RKO (cell line): ENCODE data around the gene CHD2.

Source experiments
- DNase-seq: peaks from one replicate; pipeline ENCODE4 v3.0.0-alpha.2; 2016; ENCODE audit warnings: low spot score

CHD2 gene

DNA sequence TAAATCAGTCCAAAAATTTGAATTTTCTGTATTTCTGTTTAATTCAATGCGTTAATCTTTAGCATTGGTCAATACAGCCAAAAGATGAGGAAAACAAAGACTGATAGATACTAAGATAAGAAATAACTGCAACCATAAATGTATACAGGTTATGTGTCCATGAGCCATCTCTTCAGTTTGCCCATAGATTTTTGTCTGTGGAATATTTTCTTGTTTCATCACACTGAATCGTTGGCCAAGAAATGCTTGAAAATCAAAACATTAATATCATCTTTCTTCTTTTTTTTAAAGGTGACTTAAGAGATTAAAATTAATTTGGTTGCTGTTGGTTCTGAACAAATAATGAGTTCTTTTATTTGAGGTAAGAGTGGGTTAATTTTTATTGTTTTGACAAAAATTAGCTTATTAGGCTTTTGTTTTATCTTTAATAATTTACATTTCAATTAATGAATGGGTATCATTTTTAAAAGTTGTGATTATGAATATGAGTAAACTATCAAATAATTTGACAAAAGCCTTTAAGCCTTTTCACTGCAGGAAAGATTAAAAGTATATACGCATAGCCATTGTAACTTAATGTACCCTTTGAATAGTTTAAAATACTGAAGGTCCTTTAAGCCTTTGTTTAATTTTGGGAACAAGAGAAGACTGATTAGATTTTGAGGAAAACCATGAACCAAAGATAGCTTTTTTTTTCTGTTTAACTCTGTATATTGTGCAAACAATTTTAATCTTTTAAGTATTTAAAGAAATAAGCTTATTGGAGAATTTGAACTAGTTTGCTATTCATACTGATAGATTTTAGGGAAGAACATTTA is 14.7 kb upstream of the CHD2 start:
- no peak for DNase-seq

DNA sequence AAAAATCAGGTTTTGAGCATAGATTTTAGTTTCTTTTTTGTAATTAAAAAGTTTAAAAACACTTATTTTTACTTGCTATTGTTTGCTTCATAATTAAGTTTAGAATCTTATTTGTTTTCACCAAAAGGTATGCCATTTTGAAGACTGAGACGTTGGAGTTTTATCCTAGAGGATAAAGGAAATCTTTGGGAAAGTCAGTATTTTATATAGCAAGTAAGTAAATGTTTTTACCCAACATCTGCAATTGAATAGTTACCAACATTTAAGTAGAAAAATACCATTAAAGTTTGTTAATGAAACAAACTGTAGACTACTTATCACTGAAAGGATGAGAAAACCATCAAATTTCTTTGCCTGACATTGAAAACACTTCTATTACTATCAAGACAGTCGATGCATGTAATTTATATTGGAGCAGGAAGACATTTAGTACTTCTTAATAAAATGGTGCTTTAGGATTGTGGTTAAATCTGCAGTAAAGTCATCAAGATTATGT is 14.0 kb upstream of the CHD2 start:
- no peak for DNase-seq

DNA sequence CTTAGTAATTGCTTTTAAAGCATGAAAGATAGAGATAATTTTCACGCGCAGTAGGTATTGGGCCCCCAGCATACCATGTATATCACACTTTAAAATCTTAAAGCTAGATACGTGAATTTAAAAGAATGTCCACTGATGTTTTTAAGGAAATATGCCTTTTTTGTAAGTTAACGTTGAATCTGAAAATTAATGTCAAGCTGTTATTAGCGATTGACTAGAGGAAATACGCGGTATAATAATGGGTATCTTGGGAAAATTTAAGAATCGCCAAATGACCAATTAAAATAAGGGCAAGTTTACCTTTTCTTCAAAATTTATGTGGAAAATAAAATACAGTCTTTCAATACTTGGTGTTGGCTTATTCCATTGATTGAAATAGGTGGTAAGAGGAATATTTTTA is 13.3 kb upstream of the CHD2 start:
- DNase-seq: no peak

DNA sequence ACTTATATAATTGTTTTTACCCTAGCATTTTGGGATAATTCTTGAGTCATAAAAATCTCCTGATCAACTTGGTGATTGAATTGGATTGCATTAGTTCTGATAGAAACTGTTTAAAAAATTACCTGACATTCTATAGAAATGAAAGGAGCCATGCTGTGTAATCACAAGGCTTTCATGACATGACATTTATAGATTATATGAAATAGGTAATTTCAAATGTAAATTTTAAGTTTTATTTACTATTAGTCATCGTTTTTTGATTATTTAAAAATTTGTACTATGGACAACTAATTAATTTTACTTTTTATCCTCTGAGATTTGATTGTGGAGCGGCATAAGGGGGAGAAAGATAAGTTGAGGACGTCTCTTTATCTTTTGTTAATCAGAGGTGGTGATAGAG is 12.3 kb upstream of the CHD2 start:
- DNase-seq: no peak

DNA sequence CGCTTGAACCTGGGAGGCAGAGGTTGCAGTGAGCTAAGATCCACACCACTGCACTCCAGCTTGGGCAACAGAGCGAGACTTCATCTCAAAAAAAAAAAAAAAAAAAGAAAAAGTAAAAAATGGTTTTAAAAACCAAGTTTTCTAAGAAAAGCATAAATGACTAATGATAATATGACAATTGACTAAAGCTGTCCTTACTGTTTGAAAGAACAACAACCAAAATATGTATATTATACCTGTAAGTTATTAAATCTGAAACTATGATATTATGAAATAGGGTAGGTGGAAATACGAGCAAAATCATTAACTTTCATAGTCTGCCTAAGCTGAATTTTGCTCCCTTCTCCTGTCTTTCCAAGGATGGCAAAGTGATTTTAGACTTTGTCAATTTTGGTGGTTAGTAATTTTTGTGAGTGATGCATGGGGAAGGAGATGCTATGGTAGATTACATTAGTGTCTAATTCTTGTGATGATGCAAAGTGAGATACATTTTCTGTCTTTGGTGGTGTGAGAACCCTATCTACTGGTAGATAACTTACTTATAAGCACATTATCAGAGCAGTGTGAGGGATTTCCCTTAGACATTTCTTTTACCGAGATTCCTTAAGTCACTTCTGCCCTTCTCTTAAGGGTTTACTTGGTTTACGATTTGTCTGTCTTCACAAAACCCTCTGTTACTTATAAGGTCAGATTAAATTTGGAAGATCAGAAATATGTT is 10.6 kb upstream of the CHD2 start:
- no peak for DNase-seq

DNA sequence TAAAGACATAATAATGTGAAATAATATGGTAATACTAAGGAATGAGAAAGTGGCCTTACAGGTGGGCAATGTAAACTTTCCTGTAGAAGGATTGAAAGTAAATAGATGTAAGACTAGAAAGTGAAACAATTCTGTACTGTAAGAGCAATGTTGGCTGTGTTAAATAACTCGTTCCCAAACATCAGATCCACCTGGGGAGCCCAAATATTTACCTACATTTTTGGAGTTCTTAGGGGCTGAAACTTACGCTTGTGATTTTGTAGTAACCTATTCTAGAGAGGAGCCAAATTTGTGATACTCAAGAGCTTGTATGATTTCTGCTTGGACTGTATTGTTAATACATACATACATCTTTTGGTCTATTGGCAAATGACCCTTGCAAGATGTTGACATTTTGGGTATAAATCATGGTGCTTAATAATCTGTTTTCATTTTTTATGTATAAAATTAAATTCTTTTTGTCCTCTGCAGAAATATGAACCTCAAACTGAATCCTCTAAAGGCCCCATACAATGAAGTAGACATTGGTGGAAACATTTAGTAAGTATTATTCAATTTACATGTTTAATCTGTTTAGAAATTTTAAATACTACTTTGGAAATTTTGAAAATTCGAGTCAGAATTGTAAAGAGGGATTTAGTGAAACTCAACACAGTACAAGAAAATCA is 8.5 kb upstream of the CHD2 start:
- DNase-seq: no peak

DNA sequence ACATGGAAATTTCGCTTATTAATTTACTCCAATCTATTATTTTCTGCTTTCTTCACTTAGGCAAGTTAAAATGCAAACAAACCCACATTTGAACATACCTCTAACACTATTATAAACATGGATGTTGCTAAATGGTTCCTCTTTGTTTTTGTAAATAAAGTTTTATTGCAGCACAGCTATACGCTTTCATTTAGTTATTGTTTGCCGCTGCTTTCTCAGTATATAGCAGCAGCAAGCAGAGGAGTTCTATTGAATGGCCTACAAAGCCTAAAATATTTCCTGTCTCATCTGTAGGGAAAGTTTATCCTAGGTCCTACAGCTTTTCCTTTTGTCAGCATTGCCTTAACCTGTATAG is 7.9 kb upstream of the CHD2 start:
- no peak for DNase-seq

DNA sequence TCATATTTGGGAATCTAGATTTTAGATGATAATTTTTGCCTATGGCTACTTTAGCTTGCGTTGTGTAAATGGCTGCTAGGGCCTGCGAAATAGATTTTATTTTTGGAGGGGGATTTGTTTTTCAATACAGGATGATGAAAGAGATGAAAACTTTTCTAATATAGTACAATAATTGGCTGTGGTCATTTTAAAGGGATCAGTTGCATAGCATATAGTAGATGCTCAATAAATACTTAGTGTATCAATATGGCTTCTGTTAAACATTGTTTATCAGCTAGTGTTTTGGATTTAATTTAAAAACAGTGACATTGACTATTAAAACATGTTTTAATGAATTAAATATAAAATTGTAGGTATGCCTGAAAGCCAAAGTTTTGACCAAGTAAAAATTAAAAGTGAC is 6.9 kb upstream of the CHD2 start:
- no peak for DNase-seq

DNA sequence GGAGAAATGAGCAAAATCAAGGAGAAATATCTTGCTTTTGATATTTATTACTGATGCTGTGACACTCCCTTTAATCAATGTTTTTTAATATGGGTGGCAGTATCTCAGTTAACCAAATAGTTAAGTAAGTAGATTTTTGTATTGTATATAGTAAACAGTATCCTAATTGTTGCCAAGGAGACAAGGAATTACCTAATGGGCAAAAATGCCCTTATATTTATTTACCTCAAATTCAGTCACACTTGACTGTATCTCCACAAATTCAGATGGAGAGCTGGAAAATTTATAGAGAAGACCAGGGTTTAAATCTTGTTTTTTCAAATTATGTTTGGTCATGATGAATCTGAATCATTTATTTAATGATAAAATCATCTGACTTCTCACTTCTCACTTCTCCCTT is 3.6 kb upstream of the CHD2 start:
- no peak for DNase-seq

DNA sequence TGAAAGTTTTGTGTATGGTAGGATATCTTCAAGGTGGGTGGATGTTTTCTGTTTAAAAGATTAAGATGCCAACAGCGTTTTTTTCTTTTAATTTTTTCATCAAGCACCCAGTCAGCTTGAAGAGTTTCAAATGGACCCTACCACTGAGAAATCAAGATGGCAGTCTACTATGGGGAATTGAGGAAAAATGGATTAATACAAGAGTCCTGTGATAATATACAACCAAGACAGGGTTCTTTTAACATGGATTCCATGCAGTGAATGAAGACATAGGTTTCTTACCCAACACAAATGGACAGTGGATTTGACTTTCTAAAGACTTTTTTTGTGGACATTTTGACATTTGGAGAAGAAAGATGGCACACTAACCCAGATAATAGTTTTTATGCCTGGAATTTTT is 2.5 kb upstream of the CHD2 start:
- no peak for DNase-seq

DNA sequence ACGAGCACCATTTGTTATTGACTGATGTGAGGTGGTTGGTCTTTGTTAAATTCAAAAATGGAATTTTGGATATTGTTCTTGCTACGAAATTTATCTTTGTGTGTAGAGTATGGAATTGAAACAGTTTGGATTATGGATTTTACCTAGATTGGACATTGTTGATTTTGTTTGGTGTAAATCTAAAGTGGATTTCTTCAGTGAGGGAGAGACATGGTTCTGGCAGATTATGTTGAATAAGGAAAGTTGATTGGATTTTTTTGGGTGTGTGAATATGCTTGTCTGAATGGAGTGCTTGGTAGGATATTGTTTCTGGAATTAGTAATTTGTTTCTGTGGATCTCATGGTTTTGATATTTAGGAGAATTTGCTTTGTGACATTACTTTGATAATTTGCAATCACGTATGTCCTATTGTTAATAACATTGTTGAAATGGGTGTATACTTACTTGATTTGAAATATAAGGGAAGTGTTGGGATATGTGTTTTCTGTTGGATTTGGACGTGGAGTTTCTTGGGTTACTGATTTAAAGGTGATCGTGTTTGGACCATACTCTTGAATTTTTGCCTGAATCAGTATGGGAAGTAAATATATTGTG is 1.0 kb upstream of the CHD2 start:
- no peak for DNase-seq

DNA sequence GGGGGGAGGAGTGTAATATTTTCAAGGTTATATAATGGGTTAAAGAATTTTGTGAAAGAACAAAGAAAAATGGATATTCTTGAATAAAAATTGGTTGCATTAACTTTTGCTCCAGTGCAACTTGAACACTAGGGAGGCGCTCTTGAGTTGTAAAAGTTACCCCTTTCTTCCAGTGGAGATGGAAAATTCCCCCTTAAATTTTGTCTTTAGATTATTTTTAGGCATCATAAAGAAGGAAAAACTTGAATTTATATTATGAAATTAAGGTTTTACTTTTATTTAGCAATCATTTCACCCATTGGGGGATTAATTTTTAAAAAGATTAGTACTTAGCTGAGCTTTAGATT is 550 bp upstream of the CHD2 start:
- peak; percentile 70 for DNase-seq

DNA sequence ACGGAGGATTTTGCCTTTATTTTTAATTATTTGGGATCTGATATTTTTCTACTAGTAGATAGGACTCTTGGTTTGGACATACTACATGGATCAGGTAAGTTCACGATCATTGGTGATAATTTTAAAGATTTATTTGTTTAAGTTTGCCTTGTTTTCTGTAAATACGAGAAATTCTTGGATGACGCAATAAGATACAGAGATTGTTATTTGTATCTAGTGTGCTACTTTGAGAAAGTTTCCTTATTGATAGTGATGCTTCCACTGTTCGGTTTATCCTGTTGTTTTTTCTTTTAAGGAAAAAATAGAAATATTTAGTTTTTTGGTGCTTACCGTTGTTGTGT is 577 bp downstream of the CHD2 start:
- DNase-seq: no peak

DNA sequence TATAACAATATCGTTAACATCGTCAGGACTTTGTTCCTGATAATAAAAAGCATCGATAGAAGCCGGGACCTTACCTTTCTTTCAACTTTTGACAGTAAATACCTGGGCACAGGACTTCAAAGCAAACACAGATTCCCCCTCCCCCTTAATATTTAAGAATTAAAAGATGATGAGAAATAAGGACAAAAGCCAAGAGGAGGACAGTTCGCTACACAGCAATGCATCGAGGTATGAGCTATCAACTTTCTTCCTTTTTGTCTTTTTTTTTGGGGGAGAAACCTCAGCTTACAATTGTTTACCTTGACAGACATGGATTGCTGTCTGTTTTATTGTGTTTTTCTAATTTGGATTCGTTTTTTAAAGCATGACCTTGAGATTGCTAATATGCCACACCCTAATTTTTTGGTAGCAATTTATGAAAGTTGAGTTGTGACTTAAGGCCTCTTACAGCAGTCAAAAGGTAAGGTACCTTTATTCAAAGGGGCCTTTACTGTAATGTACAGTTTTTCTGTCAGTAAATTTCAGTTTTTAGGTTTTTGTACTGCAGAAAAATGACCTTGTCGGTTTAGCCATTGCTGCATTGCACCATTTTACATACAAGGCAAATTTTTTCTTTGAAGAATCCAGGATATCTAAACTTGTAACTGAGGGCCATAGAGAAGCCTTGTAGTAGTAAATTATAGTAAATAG is 1.1 kb downstream of the CHD2 start:
- peak; percentile 65 for DNase-seq

DNA sequence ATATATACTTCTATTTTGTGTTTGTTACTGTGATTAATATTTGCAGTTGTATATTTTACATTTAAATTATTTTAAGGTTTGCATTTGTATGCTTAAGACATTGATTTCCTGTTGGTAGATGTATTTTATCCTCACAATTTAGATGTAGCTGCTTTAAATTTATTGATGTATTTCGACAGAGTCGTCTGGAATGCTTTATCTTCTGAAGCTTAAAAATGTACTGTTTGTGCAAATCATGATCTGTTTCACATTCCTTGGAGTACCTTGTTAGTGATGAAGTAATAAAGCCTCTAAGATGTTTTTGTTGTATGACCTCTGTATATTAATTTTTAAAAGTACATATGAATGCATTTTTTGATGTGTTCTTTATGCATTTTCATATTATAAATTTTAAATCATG is 1.9 kb downstream of the CHD2 start:
- peak; percentile 64 for DNase-seq

DNA sequence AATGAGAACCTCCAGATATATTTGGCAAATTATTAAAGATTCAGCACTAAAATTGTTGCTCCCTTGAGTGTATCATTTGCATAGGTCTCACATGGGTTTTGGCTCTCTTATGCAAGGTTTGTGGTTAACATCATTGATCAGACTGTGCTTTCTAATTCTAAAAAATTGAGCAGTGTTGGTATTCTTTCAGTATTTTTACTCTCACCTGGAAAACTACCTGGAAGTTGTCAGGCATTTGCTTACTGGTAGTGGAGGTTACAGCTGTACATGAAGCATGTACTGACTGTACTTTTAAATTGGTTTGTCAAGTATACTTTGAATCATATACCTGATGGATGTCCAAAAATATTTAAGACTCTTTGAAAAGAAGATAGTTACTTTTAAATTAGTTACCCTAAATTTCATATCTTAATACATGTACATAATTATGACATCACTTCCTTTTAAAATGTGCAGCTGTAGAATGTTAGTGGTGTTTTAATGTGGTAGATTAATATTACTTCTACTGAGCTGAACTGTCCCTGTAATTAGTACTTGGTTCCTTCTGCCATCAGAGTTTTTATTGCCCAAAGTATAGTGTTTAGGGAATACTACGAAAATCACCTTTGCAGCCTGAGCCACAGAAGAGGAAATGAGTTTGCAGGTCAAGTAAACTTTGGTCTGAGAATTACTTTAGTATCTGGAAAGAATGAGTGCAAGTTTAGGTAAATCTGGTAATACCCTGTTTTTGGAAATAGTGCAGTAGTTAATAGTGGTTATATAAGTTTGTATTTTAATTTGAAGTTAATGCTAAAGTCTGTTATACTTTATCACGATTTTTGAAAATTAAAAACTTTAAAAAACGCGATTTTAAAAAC is 2.8 kb downstream of the CHD2 start:
- peak; percentile 69 for DNase-seq

DNA sequence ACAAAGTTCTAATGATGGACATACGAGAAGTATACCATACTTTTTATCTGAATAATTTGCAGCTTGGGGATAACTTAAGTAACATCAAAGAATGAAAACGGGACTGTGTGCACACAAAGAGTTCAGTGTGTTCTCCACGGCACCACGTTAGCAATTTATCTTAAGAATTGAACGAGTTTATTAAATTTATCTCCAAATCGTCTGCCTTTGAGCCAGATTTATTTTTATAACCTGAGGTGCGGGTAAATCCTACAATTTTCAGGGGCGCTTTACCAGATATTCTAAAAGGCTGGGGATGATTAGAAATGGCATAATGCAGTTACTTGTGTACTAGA is 3.5 kb downstream of the CHD2 start:
- DNase-seq: peak; percentile 43

DNA sequence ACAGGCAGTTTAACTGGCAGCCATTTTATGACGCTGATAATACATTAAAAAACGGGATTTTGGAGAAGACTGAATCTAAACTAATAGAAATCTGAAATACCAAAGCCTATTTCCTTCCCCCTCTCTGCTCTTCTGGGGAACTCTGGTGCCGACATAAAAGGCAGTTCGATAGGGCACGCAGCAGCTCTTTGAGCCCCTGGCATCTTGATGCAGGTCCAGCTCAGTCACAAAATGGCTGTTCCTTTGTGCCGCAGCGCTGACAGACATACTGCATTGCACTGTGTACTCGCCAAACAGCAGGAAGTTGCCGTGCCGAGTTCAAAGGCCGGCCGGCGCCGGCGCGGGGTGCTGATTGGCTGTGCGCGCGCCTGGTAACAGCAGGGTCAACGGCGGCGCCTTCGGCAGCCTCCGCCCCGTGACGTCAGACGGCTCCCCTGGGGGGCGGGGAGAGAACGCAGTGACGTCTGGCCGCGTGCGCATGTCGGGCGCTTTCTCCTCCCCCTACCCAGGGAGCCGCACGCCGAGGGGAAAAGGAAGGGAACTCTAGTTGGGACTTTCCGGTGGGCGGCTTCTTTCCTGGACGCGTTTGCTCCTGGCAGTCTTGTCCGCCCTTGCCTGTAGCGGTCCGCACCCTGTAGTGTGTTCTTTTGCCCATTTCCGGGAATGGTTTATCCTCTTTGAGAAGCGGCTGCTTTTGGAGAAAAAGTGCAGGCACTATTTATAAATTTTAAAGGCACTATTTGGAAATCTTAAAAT is 4.0 kb downstream of the CHD2 start:
- peak; percentile 98 for DNase-seq

DNA sequence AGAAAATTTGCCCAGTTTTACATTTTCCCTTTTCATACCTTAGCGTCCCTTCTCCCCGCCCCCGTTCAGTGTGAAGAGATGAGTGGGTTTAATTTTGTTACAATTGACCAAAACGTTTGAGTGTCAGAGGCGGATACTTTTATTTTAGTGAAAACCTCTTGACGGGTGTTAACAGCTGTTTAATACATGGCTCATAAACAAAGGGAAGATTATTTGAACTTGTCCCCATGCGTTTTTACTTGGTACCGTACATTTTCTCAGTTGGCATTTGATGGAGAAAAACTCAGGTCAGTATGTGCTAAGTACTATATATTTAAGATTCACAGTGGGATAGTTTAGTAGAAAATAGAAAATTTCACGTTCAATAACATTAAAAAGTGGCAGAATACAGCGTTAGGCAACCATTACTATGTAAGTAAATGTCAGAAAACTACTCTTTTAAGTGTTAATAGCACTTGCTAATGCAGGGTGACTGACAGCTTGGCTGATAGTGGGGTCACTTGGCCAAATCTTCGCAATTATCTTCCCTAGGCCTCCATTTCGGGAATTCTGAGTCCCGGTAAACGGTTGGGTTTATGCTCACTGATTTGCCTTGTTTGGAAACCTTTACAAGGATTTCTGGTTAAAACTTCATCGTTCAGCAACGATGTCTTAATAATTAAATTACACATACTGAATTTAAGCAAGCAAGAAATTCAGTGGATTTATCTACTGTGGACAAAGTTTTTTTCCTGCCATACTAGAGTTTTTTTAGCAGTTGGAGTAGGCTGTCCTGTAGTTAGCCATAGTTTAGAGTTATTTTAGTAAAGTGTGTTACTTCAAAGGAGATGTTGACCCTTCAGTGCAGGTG is 4.8 kb downstream of the CHD2 start:
- DNase-seq: peak; percentile 67

DNA sequence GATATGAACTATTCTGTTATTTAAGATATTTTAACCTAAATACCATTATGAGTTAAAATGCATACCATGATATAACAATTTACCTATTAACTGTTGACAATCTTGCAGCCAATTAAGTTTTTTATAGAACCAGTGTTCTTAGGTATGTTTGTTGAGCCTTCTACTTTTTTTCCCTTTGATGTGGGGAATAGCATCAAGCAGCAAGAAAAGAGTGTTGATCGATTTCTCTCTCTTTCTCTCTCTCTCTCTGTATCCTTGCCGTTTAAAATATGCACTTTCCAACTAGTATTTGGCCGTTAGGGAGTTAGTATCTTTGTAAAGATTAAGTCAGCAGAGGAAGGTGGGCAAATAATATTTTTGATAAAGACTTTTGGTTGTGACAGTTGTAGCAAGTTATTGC is 5.9 kb downstream of the CHD2 start:
- peak; percentile 46 for DNase-seq
